Nucleus accumbens (tissue), 56 donors: ENCODE data around the gene AKR1B15.
"Not testable (repeated sequence)": the region's sequence is repeated elsewhere in the genome, so short reads cannot be mapped to it uniquely, and the experiment has no call there.

Experiments
- DNase-seq, 56 donors: peaks; one replicate each; lab custom pipeline; 2025; lab: John Stamatoyannopoulos, UW

The AKR1B15 gene

DNA sequence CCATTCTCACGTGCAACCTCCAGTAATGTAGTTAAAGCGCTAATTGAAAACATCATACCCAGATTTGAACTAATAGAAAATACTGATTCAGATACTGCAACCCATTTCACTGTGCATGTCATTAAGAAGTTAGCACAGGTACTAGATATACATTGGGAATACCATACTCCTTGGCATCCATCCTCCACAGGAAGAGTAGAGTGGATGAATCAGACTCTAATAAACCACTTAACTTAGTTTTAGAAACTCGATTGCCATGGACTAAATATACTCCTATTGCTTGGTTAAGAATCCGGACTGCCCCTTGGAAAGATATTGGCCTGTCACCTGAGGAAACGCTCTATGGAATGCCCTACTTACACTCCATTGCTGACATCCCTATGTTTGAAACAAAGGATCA lies 9.5 kb downstream of the AKR1B15 start:
- no peak for DNase-seq

DNA sequence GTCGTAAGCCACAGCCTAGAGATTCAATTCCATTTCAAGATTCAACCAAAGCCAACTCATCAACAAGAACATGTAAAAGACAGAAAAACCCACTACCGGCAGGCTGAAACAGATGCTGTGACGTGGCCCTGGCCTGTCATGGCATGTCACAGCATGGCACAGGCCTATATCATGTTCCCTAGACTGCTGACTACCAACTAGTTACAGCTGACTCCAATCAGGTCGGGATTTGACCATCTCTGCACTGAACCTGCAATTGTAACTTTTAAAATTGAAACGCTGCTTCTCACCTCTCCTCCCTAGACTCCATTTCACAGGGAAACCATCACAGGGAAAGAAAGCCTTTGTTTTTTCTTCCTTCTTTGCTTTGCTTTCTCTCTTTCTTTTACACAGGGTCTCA lies 12.7 kb downstream of the AKR1B15 start:
- not testable (repeated sequence) for DNase-seq

- no peak for DNase-seq
These were observed 13.2 kb downstream of the AKR1B15 start for GRCh38 chr7:134562136-134562535.

DNA sequence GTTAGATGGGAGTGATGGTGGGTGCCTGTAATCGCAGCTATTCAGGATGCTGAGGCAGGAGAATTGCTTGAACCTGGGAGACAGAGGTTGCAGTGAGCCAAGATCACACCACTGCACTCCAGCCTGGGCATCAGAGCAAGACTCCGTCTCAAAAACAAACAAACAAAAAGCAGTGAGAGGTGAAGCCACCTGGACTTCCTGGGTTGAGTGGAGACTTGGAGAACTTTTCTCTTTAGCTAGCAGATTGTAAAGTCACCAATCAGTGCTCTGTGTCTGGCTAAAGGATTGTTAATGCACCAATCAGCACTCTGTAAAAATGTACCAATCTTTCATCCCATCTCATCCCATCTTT lies 14.5 kb downstream of the AKR1B15 start:
- DNase-seq, result not testable (repeated sequence)

DNA sequence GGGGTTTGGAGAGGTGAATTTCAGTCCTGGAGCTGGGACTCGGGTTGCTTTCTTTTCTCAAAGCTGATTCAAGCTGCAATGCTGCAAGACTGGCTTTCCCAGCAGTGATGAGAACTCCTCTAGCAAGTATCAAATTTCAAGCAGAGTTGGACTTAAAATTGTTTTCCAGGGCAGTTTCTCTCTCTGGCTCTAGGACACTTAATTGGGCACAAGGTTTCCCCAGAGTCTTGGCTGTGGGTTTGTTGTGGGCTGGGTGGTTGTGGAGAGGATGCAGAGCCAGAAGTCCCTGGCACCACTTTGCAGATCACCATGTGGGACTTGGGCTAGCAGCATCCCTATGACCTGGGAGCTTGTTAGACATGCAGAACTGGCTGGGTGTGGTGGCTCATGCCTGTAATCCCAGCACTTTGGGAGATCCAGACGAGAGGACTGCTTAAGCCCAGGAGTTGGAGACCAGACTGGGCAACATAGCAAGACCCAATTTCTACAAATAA lies 16.8 kb downstream of the AKR1B15 start:
- DNase-seq, result no peak

DNA sequence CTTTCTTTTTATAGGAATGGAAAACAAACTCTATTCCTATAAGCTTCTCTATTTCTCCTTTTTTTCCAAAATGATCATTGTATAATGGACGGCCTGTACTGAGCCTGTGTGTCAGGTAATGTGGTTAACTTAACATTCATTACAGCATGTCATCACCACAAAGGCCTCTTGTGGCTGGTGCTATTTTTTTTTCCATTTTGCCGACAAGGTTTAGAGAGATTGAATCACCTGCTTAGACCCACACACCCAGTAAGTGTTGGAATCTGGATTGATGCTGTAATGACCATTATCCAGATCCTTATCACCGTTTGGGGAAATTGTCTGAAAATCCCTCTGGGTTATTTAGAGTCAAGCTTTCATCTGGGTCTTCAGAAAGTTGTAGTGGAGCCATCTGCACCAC lies 18.5 kb downstream of the AKR1B15 start:
- DNase-seq, result no peak

DNA sequence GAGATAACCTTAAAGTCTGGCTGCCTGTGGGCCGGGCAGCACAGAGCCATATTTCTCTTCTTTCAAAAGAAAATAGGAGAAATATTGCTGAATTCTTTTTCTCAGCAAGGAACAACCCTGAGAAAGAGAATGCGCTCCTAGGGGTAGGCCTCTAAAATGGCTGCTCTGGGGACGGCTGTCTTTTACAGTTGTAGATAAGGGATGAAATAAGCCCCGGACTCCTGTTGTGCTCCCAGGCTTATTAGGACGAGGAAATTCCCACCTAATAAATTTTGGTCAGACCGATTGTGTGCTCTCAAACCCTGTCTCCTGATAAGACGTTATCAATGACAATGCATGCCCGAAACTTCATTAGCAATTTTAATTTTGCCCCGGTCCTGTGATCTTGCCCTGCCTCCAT lies 21.1 kb downstream of the AKR1B15 start:
- DNase-seq, result not testable (repeated sequence)

- no peak for DNase-seq
These were observed 22.2 kb downstream of the AKR1B15 start for GRCh38 chr7:134571101-134571500.

GRCh38 chr7:134571746-134572461 lies 23.0 kb downstream of the AKR1B15 start:
- no peak for DNase-seq

GRCh38 chr7:134574322-134574721 lies 25.4 kb downstream of the AKR1B15 start:
- DNase-seq, result no peak

GRCh38 chr7:134584290-134584689 lies 35.4 kb downstream of the AKR1B15 start:
- no peak for DNase-seq

DNA sequence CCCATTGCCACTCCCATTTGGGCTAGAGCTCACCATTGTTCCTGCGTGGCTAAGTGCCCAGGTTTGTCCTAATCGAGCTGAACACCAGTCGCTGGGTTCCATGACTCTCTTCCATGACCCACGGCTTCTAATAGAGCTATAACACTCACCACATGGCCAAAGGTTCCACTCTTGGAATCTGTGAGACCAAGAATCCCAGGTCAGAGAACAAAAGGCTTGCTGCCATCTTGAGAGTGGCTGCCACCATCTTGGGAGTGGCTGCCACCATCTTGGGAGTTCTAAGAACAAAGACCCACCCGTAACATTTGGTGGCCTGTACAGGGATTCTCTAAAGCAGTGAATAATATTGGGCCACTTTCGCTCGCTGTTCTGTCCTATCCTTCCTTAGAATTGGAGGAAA lies 37.0 kb downstream of the AKR1B15 start:
- DNase-seq, result no peak

DNA sequence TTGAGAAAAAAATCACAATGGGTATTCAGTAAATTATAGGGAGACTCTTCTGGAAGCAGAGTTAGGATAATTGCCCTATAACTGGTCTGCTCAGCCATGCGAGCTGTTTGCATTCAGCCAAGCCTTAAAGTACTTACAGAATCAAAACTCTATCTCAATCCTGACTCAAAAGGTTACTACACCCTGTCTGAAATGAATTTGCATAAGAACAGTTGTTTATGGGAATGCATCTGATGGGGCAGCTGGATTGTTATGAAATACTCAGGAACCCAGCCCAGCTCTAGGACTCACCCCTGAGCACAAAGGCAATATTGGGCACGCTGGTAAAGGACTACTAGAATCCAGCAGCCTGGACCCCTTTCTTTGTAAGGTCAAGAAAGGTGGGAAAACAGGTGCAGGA lies 38.8 kb downstream of the AKR1B15 start:
- DNase-seq, result no peak

DNA sequence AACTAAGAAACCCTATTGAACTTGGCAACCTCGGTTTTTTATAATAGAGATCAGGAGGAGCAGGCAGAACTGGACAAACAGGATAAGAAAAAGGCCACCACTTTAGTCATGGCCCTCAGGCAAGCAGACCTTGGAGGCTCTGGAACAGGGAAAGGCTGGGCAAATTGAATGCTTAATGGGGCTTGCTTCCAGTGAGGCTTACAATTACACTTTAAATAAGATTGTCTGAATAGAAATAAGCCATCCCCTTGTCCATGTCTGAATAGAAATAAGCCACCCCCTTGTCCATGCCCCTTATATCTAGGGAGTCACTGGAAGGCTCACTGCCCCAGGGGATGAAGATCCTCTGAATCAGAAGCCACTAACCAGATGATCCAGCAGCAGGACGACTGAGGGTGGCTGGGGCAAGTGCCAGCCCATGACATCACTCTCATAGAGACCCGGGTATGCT lies 40.6 kb downstream of the AKR1B15 start:
- peak in 1 of 56 donors; percentile 39 for DNase-seq

GRCh38 chr7:134593530-134594392 lies 44.9 kb downstream of the AKR1B15 start:
- peak in 54 of 56 donors; percentile 2 to 89 (median 70) for DNase-seq

DNA sequence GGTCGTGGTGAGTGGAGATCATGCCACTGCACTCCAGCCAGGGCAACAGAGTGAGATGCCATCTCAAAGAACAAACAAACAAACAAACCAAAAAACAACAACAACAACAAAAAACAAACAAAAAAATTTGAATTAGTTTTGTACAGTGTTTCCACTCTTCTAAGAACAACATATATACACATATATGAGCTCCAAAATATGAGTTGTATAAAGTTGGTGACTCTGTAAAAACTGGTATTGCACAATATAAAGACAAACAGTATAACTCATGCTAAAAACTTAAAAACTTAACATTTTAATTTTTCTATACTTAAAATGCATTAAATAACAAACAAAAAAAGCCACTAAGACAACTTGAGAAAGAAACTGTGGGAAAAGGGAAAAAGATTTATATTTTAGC lies 46.0 kb downstream of the AKR1B15 start:
- no peak for DNase-seq

DNA sequence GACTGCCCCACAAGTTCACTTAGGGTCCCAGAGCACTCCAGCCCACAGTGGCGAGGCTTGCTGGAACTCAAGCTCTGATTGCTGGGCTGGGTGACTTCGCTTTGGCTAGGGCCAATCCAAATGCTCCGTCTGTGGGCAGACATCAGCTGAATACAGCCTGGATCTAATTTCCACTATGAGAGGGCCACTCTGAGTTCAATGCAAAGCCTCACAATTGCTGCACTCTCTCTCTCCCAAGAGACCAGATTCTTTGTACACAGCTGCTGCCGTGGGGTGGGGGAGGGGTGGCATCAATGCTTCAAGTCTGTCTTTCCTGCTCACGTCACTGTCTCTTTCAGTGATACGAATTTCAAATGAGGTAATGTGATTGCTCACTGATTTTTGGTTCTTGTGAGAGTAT lies 50.5 kb downstream of the AKR1B15 start:
- DNase-seq, result peak in 48 of 56 donors; percentile 2 to 83 (median 52)

DNA sequence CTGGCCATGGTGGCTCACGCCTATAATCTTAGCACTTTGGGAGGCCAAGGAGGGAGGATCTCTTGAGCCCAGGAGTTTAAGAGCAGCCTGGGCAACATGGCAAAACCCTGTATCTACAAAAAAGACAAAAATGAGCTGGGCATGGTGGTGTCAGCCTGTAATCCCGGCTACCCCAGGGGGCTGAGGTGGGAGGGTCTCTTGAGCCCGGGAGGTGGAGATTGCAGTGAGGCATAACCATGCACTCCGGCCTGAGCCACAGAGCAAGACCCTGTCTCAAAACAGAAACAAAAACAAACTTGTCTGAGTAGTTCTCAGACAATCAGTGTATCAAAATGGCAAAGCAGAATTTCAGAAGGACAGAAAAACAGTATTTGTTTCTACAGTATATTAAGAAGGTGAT lies 52.5 kb downstream of the AKR1B15 start:
- DNase-seq, result no peak

- peak in 17 of 56 donors; percentile 4 to 44 (median 21) for DNase-seq
These were observed 54.1 kb downstream of the AKR1B15 start for GRCh38 chr7:134602881-134603451.

DNA sequence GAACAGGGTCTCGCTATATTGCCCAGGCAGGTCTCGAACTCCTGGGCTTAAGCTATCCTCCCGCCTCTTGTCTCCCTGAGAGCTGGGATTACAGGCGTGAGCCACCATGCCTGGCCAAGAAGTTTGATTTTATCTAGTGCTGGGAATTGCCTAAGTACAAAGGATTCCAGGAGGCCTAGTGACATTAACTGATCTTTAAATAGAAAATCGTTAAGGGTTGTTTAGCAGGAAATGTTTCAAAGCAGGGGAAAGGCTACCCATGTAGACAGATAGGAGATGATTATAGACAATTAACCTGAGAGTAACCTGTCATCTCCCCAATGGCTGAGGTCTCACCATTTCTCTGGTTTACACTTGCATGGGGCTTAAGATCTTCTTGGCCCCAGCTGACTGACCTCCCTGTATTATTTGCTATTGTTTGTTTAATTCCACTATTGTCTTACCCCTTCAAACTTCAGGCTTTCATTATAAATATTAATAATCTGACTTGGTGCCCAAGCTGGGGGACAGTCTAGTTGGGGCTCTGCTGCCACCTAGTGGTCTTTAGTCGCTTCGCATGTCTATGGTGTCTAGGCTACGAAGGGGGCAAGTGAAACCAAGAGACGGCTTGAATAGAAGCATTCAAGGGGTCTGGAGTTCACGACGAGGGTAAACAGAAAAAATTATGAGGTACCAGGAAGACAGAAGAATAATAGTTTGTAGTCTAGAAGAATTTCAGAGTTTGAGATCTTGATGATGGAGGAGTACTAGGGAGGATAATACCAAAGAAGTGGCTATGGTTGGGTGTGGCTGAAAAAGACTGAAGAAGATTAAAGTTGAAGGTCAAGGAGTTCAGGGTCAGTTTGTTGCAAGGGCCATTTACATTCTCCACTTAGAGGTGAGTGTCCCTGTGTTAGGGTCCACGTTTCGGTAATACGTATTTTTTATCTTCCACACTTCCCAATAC lies 57.3 kb downstream of the AKR1B15 start:
- peak in 49 of 56 donors; percentile 7 to 81 (median 34) for DNase-seq
